ENCODE measurements around the gene POR. TPM values are rescaled to one million over a fixed set of nuclear protein-coding genes. Genes with fewer than 3 reads are reported as not detected.
A peak's percentile ranks its signal among the peaks of the same experiment; 100 is the strongest.
"Not testable (repeated sequence)": the region's sequence is repeated elsewhere in the genome, so short reads cannot be mapped to it uniquely, and the experiment has no call there.

The POR gene
- total RNA-seq, 1 donor: 35.2 TPM

DNA sequence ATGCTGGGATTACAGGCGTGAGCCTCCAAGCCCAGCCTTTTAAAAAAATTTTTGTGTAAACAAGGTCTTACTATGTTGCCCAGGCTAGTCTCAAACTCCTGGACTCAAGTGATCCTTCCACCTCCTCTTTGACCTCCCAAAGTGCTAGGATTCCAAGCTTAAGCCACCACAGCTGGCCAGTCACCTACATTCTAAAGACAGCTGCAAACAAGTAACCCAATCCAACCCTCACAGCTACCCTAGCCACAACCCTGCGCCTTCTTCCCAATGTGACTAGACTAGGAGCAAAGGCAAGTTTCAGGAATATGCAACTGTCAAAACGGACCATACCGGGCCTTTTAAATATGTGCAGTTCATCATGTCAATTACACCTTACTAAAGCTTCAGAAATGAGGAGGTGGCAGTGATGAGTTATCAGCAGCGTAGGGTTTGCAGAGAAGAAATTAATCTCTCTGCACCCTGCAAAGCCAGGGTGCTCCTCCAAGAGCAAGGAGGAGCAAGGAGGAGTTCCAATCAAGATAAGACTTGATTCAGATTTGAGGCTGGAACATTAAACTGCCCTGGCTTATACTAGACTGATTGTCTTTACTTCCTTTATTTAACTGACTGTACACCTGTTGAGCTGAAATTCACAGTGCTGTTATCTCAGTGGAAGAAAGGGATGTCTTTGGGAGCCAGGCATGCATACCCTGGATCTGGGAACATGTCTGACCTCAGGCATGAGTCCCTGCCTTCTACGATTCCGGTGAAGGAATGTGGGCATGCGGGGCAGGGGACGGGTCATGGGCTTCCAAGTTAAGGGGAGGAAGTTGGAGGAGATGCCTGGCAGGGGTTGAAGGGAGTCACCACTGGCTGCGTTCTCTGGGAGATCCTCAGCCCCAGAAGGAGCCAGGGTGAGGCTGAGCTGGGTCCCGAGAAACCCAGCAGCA is 95.0 kb downstream of the POR start:
- TF ChIP-seq CTCF (IDR thresholded peaks at IDR 0.05; ENCODE audit: insufficient read depth, low read length): no peak
- no peak overlapping the region for H3K4me3 ChIP-seq (ENCODE audit: low read depth, low read length)
- DNase-seq (ENCODE audit: low read depth): peak; percentile 28

- TF ChIP-seq CTCF (IDR thresholded peaks at IDR 0.05; ENCODE audit: insufficient read depth, low read length): no peak
- H3K4me3 ChIP-seq (ENCODE audit: low read depth, low read length): no peak overlapping the region
- DNase-seq (ENCODE audit: low read depth): peak; percentile 93
Measured at GRCh38 chr7:76011442-76011861, 96.5 kb downstream of the POR start.

GRCh38 chr7:76016191-76016947 is 101.4 kb downstream of the POR start:
- no peak for TF ChIP-seq CTCF (IDR thresholded peaks at IDR 0.05; ENCODE audit: insufficient read depth, low read length)
- H3K4me3 ChIP-seq (ENCODE audit: low read depth, low read length): no peak overlapping the region
- DNase-seq (ENCODE audit: low read depth): peak; percentile 60

GRCh38 chr7:76018520-76018919 is 103.6 kb downstream of the POR start:
- not testable (repeated sequence) for H3K4me3 ChIP-seq (ENCODE audit: low read depth, low read length); DNase-seq (ENCODE audit: low read depth)

GRCh38 chr7:76020031-76020714 is 105.2 kb downstream of the POR start:
- DNase-seq (ENCODE audit: low read depth): peak; percentile 65
- no peak overlapping the region for H3K4me3 ChIP-seq (ENCODE audit: low read depth, low read length)
- peak; percentile 87 for TF ChIP-seq CTCF (IDR thresholded peaks at IDR 0.05; ENCODE audit: insufficient read depth, low read length)

DNA sequence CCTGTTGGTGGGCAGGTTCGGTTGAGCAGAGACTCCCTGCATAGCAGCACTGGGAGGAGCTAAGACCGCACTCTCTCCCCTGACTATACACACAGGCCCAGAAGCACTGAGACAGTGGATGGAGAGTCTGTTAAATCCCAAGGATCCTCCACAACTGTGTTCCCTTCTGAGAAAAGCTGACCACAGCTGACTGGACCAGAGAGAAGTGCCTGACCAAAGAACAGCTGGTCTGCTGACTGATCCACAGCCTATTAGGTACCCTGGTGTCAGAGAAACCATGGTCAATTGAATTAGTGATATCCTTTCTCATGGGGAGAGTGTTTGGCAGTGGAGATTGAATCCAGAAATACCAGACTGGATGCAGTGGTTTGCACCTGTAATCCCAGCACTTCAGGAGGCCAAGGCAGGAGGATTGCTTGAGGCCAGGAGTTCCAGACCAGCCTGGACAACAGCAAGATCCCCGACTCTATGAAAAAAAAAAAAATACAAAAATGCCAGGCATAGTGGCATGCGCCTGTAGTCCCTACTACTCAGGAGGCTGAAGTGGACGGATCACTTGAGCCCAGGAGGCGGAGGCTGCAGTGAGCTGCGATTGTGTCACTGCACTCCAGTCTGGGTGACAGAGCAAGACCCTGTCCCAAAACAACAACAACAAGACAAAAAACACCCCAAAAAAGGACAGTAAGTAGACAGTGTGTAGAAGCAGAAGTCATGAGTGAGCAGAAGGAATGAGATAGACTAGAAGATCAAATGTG is 107.2 kb downstream of the POR start:
- no peak overlapping the region for H3K4me3 ChIP-seq (ENCODE audit: low read depth, low read length)
- no peak for TF ChIP-seq CTCF (IDR thresholded peaks at IDR 0.05; ENCODE audit: insufficient read depth, low read length)
- no peak for DNase-seq (ENCODE audit: low read depth)

All from fibroblast of the aortic adventitia (primary cell).